Uterus (tissue), 2 donors: ENCODE results near the gene RNF151.

Source experiments
- POLR2A ChIP-seq, 2 donors: fragments of 450-650 bp; IDR thresholded peaks; one replicate each; pipeline ENCODE4 v1.6.1; 2016; ENCODE audit warnings: antibody characterized with exemption in 2 of 2, mild to moderate bottlenecking in 1 of 2, moderate library complexity in 1 of 2
- TF ChIP-seq, protein P1 (sequence below), 4 experiments: fragments of 200-600 bp in 2 of 4; fragments of 450-650 bp in 2 of 4; sonication (generic) in 2 of 4; IDR thresholded peaks; one replicate each; pipeline ENCODE4 v1.5.1; 2016 to 2019; ENCODE audit warnings: antibody characterized with exemption in 4 of 4, mild to moderate bottlenecking in 2 of 4, moderate library complexity in 1 of 4

DNA sequence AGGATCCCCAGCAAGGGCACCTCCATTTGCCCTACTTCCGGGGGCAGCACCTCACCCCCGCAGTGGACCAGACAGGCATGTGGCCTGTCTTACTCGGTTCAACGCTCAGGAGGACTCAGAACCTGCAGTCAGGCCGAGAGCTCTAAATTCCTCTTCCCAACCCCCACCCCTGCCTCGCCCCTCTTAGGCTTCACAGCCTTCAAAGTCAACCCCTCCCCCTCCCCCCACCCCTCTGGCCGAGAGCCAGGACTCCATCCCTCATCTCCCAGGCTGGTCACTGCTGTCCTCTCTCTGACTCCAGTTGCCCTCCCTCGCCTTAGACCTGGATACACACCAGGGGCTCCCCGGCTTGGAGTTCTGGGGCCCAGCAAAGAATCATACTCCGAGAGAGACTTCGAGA lies 40.4 kb upstream of the RNF151 start:
- TF ChIP-seq, protein P1, sequence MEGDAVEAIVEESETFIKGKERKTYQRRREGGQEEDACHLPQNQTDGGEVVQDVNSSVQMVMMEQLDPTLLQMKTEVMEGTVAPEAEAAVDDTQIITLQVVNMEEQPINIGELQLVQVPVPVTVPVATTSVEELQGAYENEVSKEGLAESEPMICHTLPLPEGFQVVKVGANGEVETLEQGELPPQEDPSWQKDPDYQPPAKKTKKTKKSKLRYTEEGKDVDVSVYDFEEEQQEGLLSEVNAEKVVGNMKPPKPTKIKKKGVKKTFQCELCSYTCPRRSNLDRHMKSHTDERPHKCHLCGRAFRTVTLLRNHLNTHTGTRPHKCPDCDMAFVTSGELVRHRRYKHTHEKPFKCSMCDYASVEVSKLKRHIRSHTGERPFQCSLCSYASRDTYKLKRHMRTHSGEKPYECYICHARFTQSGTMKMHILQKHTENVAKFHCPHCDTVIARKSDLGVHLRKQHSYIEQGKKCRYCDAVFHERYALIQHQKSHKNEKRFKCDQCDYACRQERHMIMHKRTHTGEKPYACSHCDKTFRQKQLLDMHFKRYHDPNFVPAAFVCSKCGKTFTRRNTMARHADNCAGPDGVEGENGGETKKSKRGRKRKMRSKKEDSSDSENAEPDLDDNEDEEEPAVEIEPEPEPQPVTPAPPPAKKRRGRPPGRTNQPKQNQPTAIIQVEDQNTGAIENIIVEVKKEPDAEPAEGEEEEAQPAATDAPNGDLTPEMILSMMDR (IDR thresholded peaks at IDR 0.05): no peak
- TF ChIP-seq POLR2A (IDR thresholded peaks at IDR 0.05): no peak
